Keratinocyte (primary cell): ENCODE measurements around the gene PRRG1. TPM values are rescaled to one million over a fixed set of nuclear protein-coding genes. Genes with fewer than 3 reads are reported as not detected.

Experiments used
- DNase-seq: peaks from one replicate; pipeline ENCODE4 v3.0.0-alpha.2; 2011; ENCODE audit warnings: low read depth, missing footprints, low spot score
- FAIRE-seq: peaks from 2 replicates; lab custom pipeline; 2011; peaks lifted over from hg19 to GRCh38; lab: Jason Lieb, UNC
- H2AFZ ChIP-seq: 2 replicates; pipeline ENCODE4 v1.6.0; 2012; ENCODE audit warnings: low read length, control low read depth, inconsistent platforms; ENCODE audit not compliant: control insufficient read depth
- H3K27ac ChIP-seq: 2 replicates; pipeline ENCODE4 v1.5.1; 2011; ENCODE audit warnings: low read length; ENCODE audit not compliant: control insufficient read depth, insufficient read depth
- H3K27me3 ChIP-seq: 3 replicates; pipeline ENCODE4 v1.6.0; 2011; ENCODE audit warnings: low read length; ENCODE audit not compliant: control insufficient read depth, insufficient read depth; ENCODE audit errors: extremely low read depth
- H3K36me3 ChIP-seq, 2 experiments: 2 replicates in 1 of 2; 3 replicates in 1 of 2; pipeline ENCODE4 v1.5.1; 2011; ENCODE audit warnings: low read length in 2 of 2, mild to moderate bottlenecking in 1 of 2; ENCODE audit not compliant: control insufficient read depth in 2 of 2, insufficient read depth in 2 of 2; ENCODE audit errors: extremely low read depth in 1 of 2
- H3K4me1 ChIP-seq: 3 replicates; pipeline ENCODE4 v1.5.1; 2011; ENCODE audit warnings: low read length; ENCODE audit not compliant: control insufficient read depth, insufficient read depth; ENCODE audit errors: extremely low read depth
- H3K4me2 ChIP-seq: 3 replicates; pipeline ENCODE4 v1.6.0; 2011; ENCODE audit warnings: low read depth, low read length; ENCODE audit not compliant: control insufficient read depth, insufficient read depth; ENCODE audit errors: extremely low read depth
- H3K4me3 ChIP-seq, 3 experiments: fragments of 200-600 bp in 1 of 3; sonication (generic) in 1 of 3; 2 replicates in 2 of 3; 3 replicates in 1 of 3; pipeline ENCODE4 v1.5.1; 2011 to 2016; ENCODE audit warnings: low read length in 3 of 3, mild to moderate bottlenecking in 3 of 3, control low read depth in 2 of 3, inconsistent platforms in 1 of 3, low read depth in 1 of 3, mixed read lengths in 1 of 3, mixed run types in 1 of 3, moderate library complexity in 1 of 3; ENCODE audit not compliant: control insufficient read depth in 2 of 3, insufficient read depth in 2 of 3; ENCODE audit errors: extremely low read depth in 1 of 3
- H3K79me2 ChIP-seq: 2 replicates; pipeline ENCODE4 v1.6.0; 2012; ENCODE audit warnings: low read length; ENCODE audit not compliant: control insufficient read depth, insufficient read depth
- H3K9ac ChIP-seq: 3 replicates; pipeline ENCODE4 v1.6.0; 2011; ENCODE audit warnings: low read length; ENCODE audit not compliant: control insufficient read depth, insufficient read depth; ENCODE audit errors: extremely low read depth
- H3K9me1 ChIP-seq: 3 replicates; pipeline ENCODE4 v1.6.0; 2011; ENCODE audit warnings: low read length; ENCODE audit not compliant: control insufficient read depth, insufficient read depth; ENCODE audit errors: extremely low read depth
- H3K9me3 ChIP-seq: 2 replicates; pipeline ENCODE4 v1.5.1; 2012; ENCODE audit warnings: low read depth, low read length; ENCODE audit not compliant: control insufficient read depth
- H4K20me1 ChIP-seq: 3 replicates; pipeline ENCODE4 v1.6.0; 2011; ENCODE audit warnings: low read length; ENCODE audit not compliant: control insufficient read depth, insufficient read depth; ENCODE audit errors: extremely low read depth
- EZH2 ChIP-seq: IDR thresholded peaks from one replicate; pipeline ENCODE4 v1.6.1; 2012; ENCODE audit warnings: inconsistent platforms, mild to moderate bottlenecking, low read length, moderate library complexity
- dilution Hi-C: fragments of 300-500 bp; cut with MboI; formaldehyde crosslinking; loops from one replicate; pipeline ENCODE4 v1.7.0; 2020; ENCODE audit warnings: low sequenced_read_pairs; ENCODE audit not compliant: extremely low pct_ligation_motif_present
- polyA plus RNA-seq, 5 experiments: library from polyadenylated mRNA; depleted of rRNA in 3 of 5; stranded (reverse) in 3 of 5; stranded (forward) in 1 of 5; unstranded in 1 of 5; fragments of >200 nt; gene quantifications; 1 replicate in 1 of 5; 2 replicates in 3 of 5; 3 replicates in 1 of 5; pipeline versions ENCODE4 v1.2.1 to v1.2.3, GENCODE V29; 2011 to 2012; ENCODE audit warnings: missing spikeins in 2 of 5, low read depth in 1 of 5, low replicate concordance in 1 of 5
- TF ChIP-seq, protein P1 (sequence below), 3 experiments: IDR thresholded peaks in 1 of 3; conservative IDR thresholded peaks in 1 of 3; optimal IDR thresholded peaks in 1 of 3; 2 replicates in 2 of 3; 3 replicates in 1 of 3; pipeline versions ENCODE3 to v1.5.1; 2011; ENCODE audit warnings: low read length in 3 of 3, mild to moderate bottlenecking in 3 of 3, moderate library complexity in 2 of 3, control low read depth in 1 of 3, inconsistent platforms in 1 of 3; ENCODE audit not compliant: insufficient read depth in 2 of 3; ENCODE audit errors: extremely low read depth in 1 of 3

The PRRG1 gene
- polyA plus RNA-seq, 1 donor (not counting 4 experiments of a cell fraction or from before 2014, with no cell fraction given) = 29.2 TPM

- Histone ChIP-seq H3K4me3 (no peak overlapping the region), H3K36me3 (no peaks in the 10 kb centered on the region), H3K9me3 (no peaks in the 10 kb centered on the region), H3K9ac (no peak overlapping the region), H3K9me1 (no peaks in the 10 kb centered on the region), H3K27me3 (no peaks in the 10 kb centered on the region), H4K20me1 (no peaks in the 10 kb centered on the region), H3K79me2 (no peaks in the 10 kb centered on the region), H3K4me2 (no peak overlapping the region), H3K27ac (no peak overlapping the region), H2AFZ (no peak overlapping the region), H3K4me1 (peaks cover 16% of the 10 kb centered on the region)
- dilution Hi-C loops = no loop called here
- no peak for FAIRE-seq
- DNase-seq = no peak
- TF ChIP-seq EZH2 = no peak
- TF ChIP-seq, protein P1, sequence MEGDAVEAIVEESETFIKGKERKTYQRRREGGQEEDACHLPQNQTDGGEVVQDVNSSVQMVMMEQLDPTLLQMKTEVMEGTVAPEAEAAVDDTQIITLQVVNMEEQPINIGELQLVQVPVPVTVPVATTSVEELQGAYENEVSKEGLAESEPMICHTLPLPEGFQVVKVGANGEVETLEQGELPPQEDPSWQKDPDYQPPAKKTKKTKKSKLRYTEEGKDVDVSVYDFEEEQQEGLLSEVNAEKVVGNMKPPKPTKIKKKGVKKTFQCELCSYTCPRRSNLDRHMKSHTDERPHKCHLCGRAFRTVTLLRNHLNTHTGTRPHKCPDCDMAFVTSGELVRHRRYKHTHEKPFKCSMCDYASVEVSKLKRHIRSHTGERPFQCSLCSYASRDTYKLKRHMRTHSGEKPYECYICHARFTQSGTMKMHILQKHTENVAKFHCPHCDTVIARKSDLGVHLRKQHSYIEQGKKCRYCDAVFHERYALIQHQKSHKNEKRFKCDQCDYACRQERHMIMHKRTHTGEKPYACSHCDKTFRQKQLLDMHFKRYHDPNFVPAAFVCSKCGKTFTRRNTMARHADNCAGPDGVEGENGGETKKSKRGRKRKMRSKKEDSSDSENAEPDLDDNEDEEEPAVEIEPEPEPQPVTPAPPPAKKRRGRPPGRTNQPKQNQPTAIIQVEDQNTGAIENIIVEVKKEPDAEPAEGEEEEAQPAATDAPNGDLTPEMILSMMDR (optimal IDR thresholded peaks at IDR 0.05 in 1 of 3, IDR thresholded peaks at IDR 0.05 in 1 of 3, conservative IDR thresholded peaks at IDR 0.05 in 1 of 3; ENCODE audit: extremely low read depth in 1 of 3, insufficient read depth in 2 of 3, low read length in 3 of 3) = no peak
Observed at GRCh38 chrX:37314531-37314930, 34.6 kb upstream of the PRRG1 start.

GRCh38 chrX:37315511-37316248 lies 33.5 kb upstream of the PRRG1 start:
- peak overlapping the region; percentile 9 for H3K4me2 ChIP-seq
- no peaks in the 10 kb centered on the region for H3K36me3 ChIP-seq
- no peak for DNase-seq
- H3K4me3 ChIP-seq = no peak overlapping the region
- FAIRE-seq = no peak
- H3K9me1 ChIP-seq = no peaks in the 10 kb centered on the region
- no peak overlapping the region for H2AFZ ChIP-seq
- H4K20me1 ChIP-seq = no peaks in the 10 kb centered on the region
- H3K4me1 ChIP-seq = peaks cover 16% of the 10 kb centered on the region
- no peaks in the 10 kb centered on the region for H3K27me3 ChIP-seq
- no peak overlapping the region for H3K9ac ChIP-seq
- TF ChIP-seq EZH2 = no peak
- TF ChIP-seq, protein P1 (optimal IDR thresholded peaks at IDR 0.05 in 1 of 3, IDR thresholded peaks at IDR 0.05 in 1 of 3, conservative IDR thresholded peaks at IDR 0.05 in 1 of 3; ENCODE audit: extremely low read depth in 1 of 3, insufficient read depth in 2 of 3, low read length in 3 of 3) = no peak
- H3K9me3 ChIP-seq = no peaks in the 10 kb centered on the region
- H3K79me2 ChIP-seq = no peaks in the 10 kb centered on the region
- H3K27ac ChIP-seq = no peak overlapping the region
- dilution Hi-C loops = no loop called here
